GM23338 (cell line): ENCODE data around the gene AHNAK2. TPM values are rescaled to one million over a fixed set of nuclear protein-coding genes. Genes with fewer than 3 reads are reported as not detected.

Experiments used
- ATAC-seq: fragments of 200-7000 bp; cut with Tn5 transposase; 3 replicates; pipeline ENCODE4 v1.9.1; 2020
- DNase-seq: peaks from one replicate; pipeline ENCODE4 v3.0.0-alpha.2; 2015; ENCODE audit warnings: low spot score
- H2AFZ ChIP-seq: fragments of 200-600 bp; sonication (generic); 2 replicates; pipeline ENCODE4 v1.8.0; 2016; ENCODE audit warnings: antibody characterized with exemption, mild to moderate bottlenecking, moderate library complexity
- H3F3A ChIP-seq: fragments of 200-600 bp; sonication (generic); replicated peaks from 2 replicates; pipeline ENCODE4 v1.8.0; 2017; ENCODE audit warnings: antibody characterized with exemption, mixed run types, low read depth
- H3K27ac ChIP-seq: fragments of 200-600 bp; sonication (generic); 2 replicates; pipeline ENCODE4 v1.6.1; 2016; ENCODE audit warnings: low read depth
- H3K27me3 ChIP-seq: fragments of 200-600 bp; sonication (generic); 2 replicates; pipeline ENCODE4 v1.8.0; 2016; ENCODE audit warnings: mild to moderate bottlenecking, mixed run types, moderate library complexity; ENCODE audit not compliant: insufficient read depth
- H3K36me3 ChIP-seq: fragments of 200-600 bp; sonication (generic); 2 replicates; pipeline ENCODE4 v1.8.0; 2016; ENCODE audit warnings: mild to moderate bottlenecking; ENCODE audit not compliant: insufficient read depth
- H3K4me1 ChIP-seq: fragments of 200-600 bp; sonication (generic); 2 replicates; pipeline ENCODE4 v1.8.0; 2016; ENCODE audit warnings: mild to moderate bottlenecking, moderate library complexity; ENCODE audit not compliant: insufficient read depth
- H3K4me2 ChIP-seq: fragments of 200-600 bp; sonication (generic); 2 replicates; pipeline ENCODE4 v1.7.1; 2017; ENCODE audit warnings: mixed run types
- H3K4me3 ChIP-seq: fragments of 200-600 bp; sonication (generic); 2 replicates; pipeline ENCODE4 v1.6.1; 2016; ENCODE audit warnings: mixed run types
- H3K79me2 ChIP-seq: fragments of 200-600 bp; sonication (generic); replicated peaks from 2 replicates; pipeline ENCODE4 v1.8.0; 2017; ENCODE audit warnings: mild to moderate bottlenecking; ENCODE audit not compliant: insufficient read depth
- H3K9me2 ChIP-seq: fragments of 200-600 bp; sonication (generic); 2 replicates; pipeline ENCODE4 v1.8.0; 2017; ENCODE audit not compliant: insufficient read depth
- H4K20me1 ChIP-seq: fragments of 200-600 bp; sonication (generic); replicated peaks from 2 replicates; pipeline ENCODE4 v1.8.0; 2017; ENCODE audit warnings: mild to moderate bottlenecking; ENCODE audit not compliant: insufficient read depth
- H3K27ac Mint-ChIP-seq: 2 replicates; pipeline ENCODE4 v1.8.0; 2020; ENCODE audit warnings: inconsistent platforms, mild to moderate bottlenecking, moderate library complexity, mixed read lengths
- H3K27me3 Mint-ChIP-seq: 3 replicates; pipeline ENCODE4 v1.8.0; 2022; ENCODE audit warnings: low read depth, mild to moderate bottlenecking, moderate library complexity, mixed read lengths, inconsistent platforms; ENCODE audit not compliant: insufficient read depth, poor library complexity
- H3K36me3 Mint-ChIP-seq: 3 replicates; pipeline ENCODE4 v1.8.0; 2021; ENCODE audit warnings: low read depth, mild to moderate bottlenecking, inconsistent platforms, moderate library complexity, mixed read lengths
- H3K4me1 Mint-ChIP-seq: 3 replicates; pipeline ENCODE4 v1.8.0; 2020; ENCODE audit warnings: mild to moderate bottlenecking, inconsistent platforms, mixed read lengths
- H3K4me3 Mint-ChIP-seq: 3 replicates; pipeline ENCODE4 v1.8.0; 2021; ENCODE audit warnings: moderate library complexity, mild to moderate bottlenecking, inconsistent platforms, mixed read lengths
- H3K9me3 Mint-ChIP-seq: 3 replicates; pipeline ENCODE4 v1.8.0; 2020; ENCODE audit warnings: moderate library complexity, mild to moderate bottlenecking, inconsistent platforms, mixed read lengths
- CREB1 ChIP-seq: fragments of 250-450 bp; sonication (Bioruptor Pico); IDR thresholded peaks from 2 replicates; pipeline ENCODE4 v1.5.0; 2020; ENCODE audit warnings: low read depth, mild to moderate bottlenecking, moderate library complexity
- EZH2 ChIP-seq: fragments of 200-600 bp; sonication (generic); IDR thresholded peaks from one replicate; pipeline ENCODE4 v1.8.0; 2017; ENCODE audit warnings: antibody characterized with exemption, mild to moderate bottlenecking, low read depth; ENCODE audit not compliant: unreplicated experiment
- EZH2phosphoT487 ChIP-seq: fragments of 200-600 bp; sonication (generic); IDR thresholded peaks from one replicate; pipeline ENCODE4 v1.8.1; 2018; ENCODE audit warnings: antibody characterized with exemption; ENCODE audit not compliant: unreplicated experiment
- JUNB ChIP-seq: IDR thresholded peaks from one replicate; pipeline ENCODE4 v1.6.1; 2016; ENCODE audit warnings: antibody characterized with exemption; ENCODE audit not compliant: unreplicated experiment
- NANOG ChIP-seq: IDR thresholded peaks from 2 replicates; pipeline ENCODE4 v1.6.1; 2016; ENCODE audit warnings: antibody characterized with exemption, borderline replicate concordance
- POLR2AphosphoS5 ChIP-seq: IDR thresholded peaks from 2 replicates; pipeline ENCODE4 v1.6.1; 2016; ENCODE audit warnings: antibody characterized with exemption, low read depth
- REST ChIP-seq: IDR thresholded peaks from one replicate; pipeline ENCODE4 v1.6.1; 2018; ENCODE audit warnings: antibody characterized with exemption; ENCODE audit not compliant: unreplicated experiment
- ZNF114 ChIP-seq: fragments of 250-450 bp; sonication (Bioruptor Pico); IDR thresholded peaks from 2 replicates; pipeline ENCODE4 v1.5.0; 2020; ENCODE audit warnings: mild to moderate bottlenecking, moderate library complexity
- ZNF462 ChIP-seq: fragments of 250-450 bp; sonication (Bioruptor Pico); IDR thresholded peaks from 2 replicates; pipeline ENCODE4 v1.5.0; 2020; ENCODE audit warnings: mild to moderate bottlenecking, moderate library complexity
- polyA plus RNA-seq: library from polyadenylated mRNA; unstranded; fragments of >200 nt; fragmentation: Nextera tagmentation; extraction: Ambion mirVana; gene quantifications from 2 replicates; pipeline ENCODE4 v1.2.1, GENCODE V29; 2016
- total RNA-seq: library from RNA; depleted of rRNA; stranded (reverse); fragments of >200 nt; shearing (Covaris generic); gene quantifications from 2 replicates; pipeline ENCODE4 v1.2.3, GENCODE V29; 2014

Gene AHNAK2
- total and polyA plus RNA-seq, 2 experiments from 2014 or later = 1.1 to 2.6 TPM

GRCh38 chr14:104929268-104930230 lies 48.6 kb downstream of the AHNAK2 start:
- DNase-seq (no peak), ATAC-seq (no peak)
- Mint-ChIP-seq H3K4me1 (peaks cover 2% of the 10 kb centered on the region; the same call in 1 of the 3 replicates), H3K4me3 (no peak overlapping the region; the same call in 2 of the 3 replicates), H3K27me3 (peaks cover 41% of the 10 kb centered on the region), H3K9me3 (no peaks in the 10 kb centered on the region), H3K27ac (no peak overlapping the region), H3K36me3 (peaks cover 2% of the 10 kb centered on the region; the same call in 1 of the 3 replicates)
- TF ChIP-seq POLR2AphosphoS5 = no peak
- TF ChIP-seq CREB1 (CRISPR knock-in tag) = no peak
- TF ChIP-seq JUNB = no peak
- no peak for TF ChIP-seq ZNF114 (CRISPR knock-in tag)
- TF ChIP-seq NANOG = no peak
- no peak for TF ChIP-seq ZNF462 (CRISPR knock-in tag)
- TF ChIP-seq EZH2phosphoT487 = no peak
- TF ChIP-seq EZH2 = no peak
- no peak for TF ChIP-seq REST
- Histone ChIP-seq H3K9me2 (no peaks in the 10 kb centered on the region), H4K20me1 (no peaks in the 10 kb centered on the region), H3K4me3 (no peak overlapping the region), H3K27ac (no peak overlapping the region), H3K4me2 (no peak overlapping the region), H3K36me3 (no peaks in the 10 kb centered on the region), H3K27me3 (peaks cover 45% of the 10 kb centered on the region), H3F3A (no peaks in the 10 kb centered on the region), H3K79me2 (no peaks in the 10 kb centered on the region), H2AFZ (no peak overlapping the region), H3K4me1 (peaks cover 3% of the 10 kb centered on the region; the same call in 1 of the 2 replicates)
